Measurements from ENCODE around the gene MYOC.
"Not testable (repeated sequence)": the region's sequence is repeated elsewhere in the genome, so short reads cannot be mapped to it uniquely, and the experiment has no call there.

DNA sequence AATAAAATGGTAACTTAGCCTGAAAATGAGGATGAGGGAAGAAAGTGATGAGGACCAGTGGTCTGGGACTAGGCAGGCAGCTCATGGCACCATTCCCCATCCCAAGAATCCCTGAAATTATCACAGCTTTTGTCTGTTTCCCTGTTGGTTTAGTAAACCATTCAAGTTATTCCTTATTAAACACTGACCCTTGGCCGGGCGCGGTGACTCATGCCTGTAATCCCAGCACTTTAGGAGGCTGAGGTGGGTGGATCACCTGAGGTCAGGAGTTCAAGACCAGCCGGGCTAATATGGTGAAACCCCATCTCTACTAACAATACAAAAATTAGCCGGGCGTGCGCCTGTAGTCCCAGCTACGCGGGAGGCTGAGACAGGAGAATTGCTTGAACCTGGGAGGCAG, 3.7 kb upstream of the MYOC start:
- not testable (repeated sequence) for TF ChIP-seq EZH2 (IDR thresholded peaks at IDR 0.05; ENCODE audit: insufficient read depth, poor library complexity, severe bottlenecking); EZH2phosphoT487 (IDR thresholded peaks at IDR 0.05; ENCODE audit: insufficient read depth, low read depth)

All from GM23248 (cell line).